Prostate gland (tissue), 2 donors: Measurements from ENCODE around the gene MYO6. TPM values are rescaled to one million over a fixed set of nuclear protein-coding genes. Genes with fewer than 3 reads are reported as not detected.

Experiments
- DNase-seq: peaks from one replicate; pipeline ENCODE4 v3.0.0-alpha.2; 2019; ENCODE audit warnings: low spot score
- H3K27ac ChIP-seq, 2 donors: fragments of 200-600 bp; sonication (generic); 2 replicates each; pipeline ENCODE4 v1.5.1; 2017 to 2019
- H3K27me3 ChIP-seq: fragments of 200-600 bp; sonication (generic); replicated peaks from 2 replicates; pipeline ENCODE4 v1.5.1; 2019; ENCODE audit not compliant: insufficient read depth
- H3K36me3 ChIP-seq, 2 donors: fragments of 200-600 bp; sonication (generic); 1 replicate in 1 of 2; 2 replicates in 1 of 2; pipeline versions ENCODE4 v1.5.1 to v1.8.1; 2017 to 2019
- H3K4me1 ChIP-seq: fragments of 200-600 bp; sonication (generic); replicated peaks from 2 replicates; pipeline ENCODE4 v1.5.1; 2019
- H3K4me3 ChIP-seq, 2 donors: fragments of 200-600 bp; sonication (generic); 2 replicates each; pipeline ENCODE4 v1.5.1; 2017 to 2019
- H3K9me3 ChIP-seq: fragments of 200-600 bp; sonication (generic); 2 replicates; pipeline ENCODE4 v1.5.1; 2017
- CTCF ChIP-seq, 4 experiments: fragments of 200-600 bp in 2 of 4; fragments of 450-650 bp in 2 of 4; sonication (generic) in 2 of 4; IDR thresholded peaks; 1 replicate in 3 of 4; 2 replicates in 1 of 4; pipeline ENCODE4 v1.5.1; 2016 to 2019; ENCODE audit warnings: antibody characterized with exemption in 4 of 4, mild to moderate bottlenecking in 2 of 4, moderate library complexity in 2 of 4
- POLR2A ChIP-seq: fragments of 450-650 bp; IDR thresholded peaks from one replicate; pipeline ENCODE4 v1.6.1; 2016; ENCODE audit warnings: antibody characterized with exemption, mild to moderate bottlenecking
- POLR2AphosphoS5 ChIP-seq: sonication (generic); formaldehyde crosslinking; IDR thresholded peaks from one replicate; pipeline ENCODE4 v1.6.1; 2017; ENCODE audit warnings: antibody characterized with exemption
- WGBS: methylation state at CpG from one replicate; pipeline ENCODE4 v1.1.5; 2018; 5-methylcytosine and 5-hydroxymethylcytosine counted together
- intact Hi-C: fragments of 100-400 bp; cut with DNase I; formaldehyde crosslinking; loops from one replicate; pipeline ENCODE4 v1.14.2; 2022
- total RNA-seq, 2 donors: library from RNA; depleted of rRNA; stranded (reverse); fragments of >200 nt; gene quantifications; one replicate each; pipeline ENCODE4 v1.1.0, GENCODE V29; 2016

MYO6 gene
- total RNA-seq, 2 donors from 2014 or later = 50.1 to 58.7 TPM

GRCh38 chr6:75760320-75760719, 11.3 kb downstream of the MYO6 start:
- H3K27ac ChIP-seq = no peak overlapping the region
- no peaks in the 10 kb centered on the region for H3K4me1 ChIP-seq

GRCh38 chr6:75761489-75761888, 12.4 kb downstream of the MYO6 start:
- TF ChIP-seq POLR2A (no peak), CTCF (IDR thresholded peaks at IDR 0.05) (no peak), POLR2AphosphoS5 (no peak)
- H3K4me1 ChIP-seq = no peaks in the 10 kb centered on the region
- no peak overlapping the region for H3K4me3 ChIP-seq
- H3K27ac ChIP-seq = no peak overlapping the region
- DNase-seq = no peak
- intact Hi-C loops = no loop called here
- no peaks in the 10 kb centered on the region for H3K27me3 ChIP-seq
- no peaks in the 10 kb centered on the region for H3K36me3 ChIP-seq
- 94% methylated on average over 1 of the region's 1 CpG for WGBS
- H3K9me3 ChIP-seq = no peaks in the 10 kb centered on the region

More at GRCh38 chr6:75760320-75760719, 11.3 kb downstream of the MYO6 start:
- intact Hi-C loops = no loop called here
- no peak for DNase-seq
- WGBS = 85% methylated on average over 1 of the region's 1 CpG
- TF ChIP-seq POLR2AphosphoS5 (no peak), CTCF (IDR thresholded peaks at IDR 0.05) (no peak)
- no peak overlapping the region for H3K4me3 ChIP-seq
- H3K27me3 ChIP-seq = no peaks in the 10 kb centered on the region
- H3K9me3 ChIP-seq = no peaks in the 10 kb centered on the region
- no peaks in the 10 kb centered on the region for H3K36me3 ChIP-seq

GRCh38 chr6:75762063-75762462, 13.0 kb downstream of the MYO6 start:
- 87% methylated on average over 8 of the region's 8 CpGs for WGBS
- H3K4me3 ChIP-seq = no peak overlapping the region
- H3K4me1 ChIP-seq = no peaks in the 10 kb centered on the region
- TF ChIP-seq CTCF (IDR thresholded peaks at IDR 0.05) = no peak
- no peak for TF ChIP-seq POLR2AphosphoS5
- TF ChIP-seq POLR2A = no peak
- H3K36me3 ChIP-seq = no peaks in the 10 kb centered on the region
- H3K9me3 ChIP-seq = no peaks in the 10 kb centered on the region
- intact Hi-C loops = no loop called here
- H3K27me3 ChIP-seq = no peaks in the 10 kb centered on the region
- H3K27ac ChIP-seq = no peak overlapping the region
- DNase-seq = no peak

- TF ChIP-seq POLR2AphosphoS5 = no peak
- TF ChIP-seq POLR2A = no peak
- TF ChIP-seq CTCF (IDR thresholded peaks at IDR 0.05) = no peak
- Histone ChIP-seq H3K27ac (no peak overlapping the region), H3K4me3 (no peak overlapping the region), H3K4me1 (no peaks in the 10 kb centered on the region), H3K36me3 (no peaks in the 10 kb centered on the region), H3K27me3 (no peaks in the 10 kb centered on the region), H3K9me3 (no peaks in the 10 kb centered on the region)
- intact Hi-C loops = no loop called here
- no peak for DNase-seq
These were observed 17.3 kb downstream of the MYO6 start for GRCh38 chr6:75766387-75766786.

GRCh38 chr6:75770844-75771243, 21.8 kb downstream of the MYO6 start:
- Histone ChIP-seq H3K9me3 (no peaks in the 10 kb centered on the region), H3K27ac (no peak overlapping the region), H3K4me1 (no peaks in the 10 kb centered on the region), H3K27me3 (no peaks in the 10 kb centered on the region), H3K36me3 (no peaks in the 10 kb centered on the region), H3K4me3 (no peak overlapping the region)
- TF ChIP-seq CTCF (IDR thresholded peaks at IDR 0.05) = no peak
- no peak for TF ChIP-seq POLR2A
- no peak for TF ChIP-seq POLR2AphosphoS5
- no peak for DNase-seq
- 80% methylated on average over 5 of the region's 5 CpGs for WGBS
- intact Hi-C loops = no loop called here
